SK-N-MC (cell line): Measurements from ENCODE around the gene GZMH.

Experiments used
- DNase-seq: peaks from one replicate; pipeline ENCODE4 v3.0.0-alpha.2; 2011; ENCODE audit warnings: low read depth, low spot score
- H3K27ac ChIP-seq: fragments of 200-600 bp; sonication (generic); 2 replicates; pipeline ENCODE4 v1.5.1; 2016; ENCODE audit warnings: mixed run types
- H3K36me3 ChIP-seq: fragments of 200-600 bp; sonication (generic); 2 replicates; pipeline ENCODE4 v1.6.1; 2017; ENCODE audit warnings: antibody characterized with exemption, low read length, mixed read lengths; ENCODE audit not compliant: insufficient read depth
- H3K4me3 ChIP-seq: fragments of 200-600 bp; sonication (generic); 2 replicates; pipeline ENCODE4 v1.5.1; 2016
- H3K9ac ChIP-seq: fragments of 200-600 bp; sonication (generic); 2 replicates; pipeline ENCODE4 v1.8.0; 2017; ENCODE audit warnings: mixed run types, mixed read lengths; ENCODE audit not compliant: insufficient read length
- H3K9me3 ChIP-seq: fragments of 200-600 bp; sonication (generic); 2 replicates; pipeline ENCODE4 v1.6.1; 2017; ENCODE audit warnings: low read depth, mild to moderate bottlenecking, antibody characterized with exemption, low read length, moderate library complexity, mixed read lengths
- EZH2 ChIP-seq: fragments of 200-600 bp; sonication (generic); IDR thresholded peaks from one replicate; pipeline ENCODE4 v1.6.1; 2017; ENCODE audit warnings: antibody characterized with exemption
- FOXP2 ChIP-seq: optimal IDR thresholded peaks from 2 replicates; pipeline ENCODE3; 2011; ENCODE audit warnings: mild to moderate bottlenecking, moderate library complexity; ENCODE audit not compliant: insufficient read depth; ENCODE audit errors: extremely low read length, control extremely low read depth
- POLR2AphosphoS5 ChIP-seq: IDR thresholded peaks from 2 replicates; pipeline ENCODE4 v1.6.1; 2012; ENCODE audit warnings: mild to moderate bottlenecking, low read depth, low read length, borderline replicate concordance

The GZMH gene

GRCh38 chr14:24631749-24632335 lies 22.4 kb upstream of the GZMH start:
- H3K9me3 ChIP-seq = no peaks in the 10 kb centered on the region
- H3K4me3 ChIP-seq = no peak overlapping the region
- DNase-seq = no peak
- no peak overlapping the region for H3K27ac ChIP-seq
- TF ChIP-seq EZH2 (no peak), FOXP2 (no peak), POLR2AphosphoS5 (no peak)
- no peak overlapping the region for H3K9ac ChIP-seq
- no peaks in the 10 kb centered on the region for H3K36me3 ChIP-seq

- no peak for TF ChIP-seq FOXP2
- no peak for TF ChIP-seq EZH2
- no peak for TF ChIP-seq POLR2AphosphoS5
- no peaks in the 10 kb centered on the region for H3K36me3 ChIP-seq
- no peak for DNase-seq
These were observed 21.5 kb upstream of the GZMH start for GRCh38 chr14:24630872-24631477.

DNA sequence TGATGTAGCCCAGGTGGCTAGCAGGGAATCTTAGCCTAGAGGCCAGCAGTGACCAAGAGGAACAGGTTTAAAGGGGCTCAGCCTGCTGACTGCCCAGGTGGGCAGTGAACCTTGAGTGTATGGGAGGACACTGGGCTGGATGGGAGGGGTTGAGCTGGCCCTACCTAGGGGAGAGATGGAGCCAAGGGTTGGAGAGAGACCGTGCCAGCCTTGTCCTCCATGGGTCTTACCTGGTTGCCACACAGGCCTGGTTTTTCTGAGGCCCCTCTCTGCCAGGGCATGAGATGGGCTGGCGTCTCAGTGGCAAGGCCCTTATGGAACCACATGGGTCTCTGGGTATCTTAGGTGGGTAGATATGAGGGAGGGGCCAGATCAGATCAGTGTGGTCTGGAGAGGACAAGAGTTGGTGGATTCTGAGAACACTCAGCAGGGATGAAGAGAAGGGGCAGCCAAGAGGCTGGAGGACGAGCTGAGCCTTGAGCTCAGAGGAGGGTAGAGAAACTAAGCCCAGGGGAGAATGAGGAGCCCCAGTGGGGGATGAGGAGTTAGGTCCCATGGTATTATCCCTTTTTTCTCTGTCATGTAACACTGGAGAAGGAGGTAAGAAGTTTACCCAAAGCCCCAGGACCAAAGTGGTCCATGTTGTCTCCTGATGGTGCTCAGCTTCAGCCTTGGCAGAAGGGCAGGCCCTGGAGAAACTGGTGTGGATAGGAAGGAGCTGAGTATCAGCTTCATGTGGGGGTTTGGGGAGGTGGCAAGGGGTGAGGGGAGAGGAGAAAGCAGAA lies 20.8 kb upstream of the GZMH start:
- H3K9ac ChIP-seq = no peak overlapping the region
- no peak for DNase-seq
- TF ChIP-seq EZH2 (no peak), POLR2AphosphoS5 (no peak), FOXP2 (no peak)
- no peaks in the 10 kb centered on the region for H3K9me3 ChIP-seq
- no peak overlapping the region for H3K27ac ChIP-seq
- H3K4me3 ChIP-seq = no peak overlapping the region
- H3K36me3 ChIP-seq = no peaks in the 10 kb centered on the region

More at GRCh38 chr14:24630872-24631477, 21.5 kb upstream of the GZMH start:
- Histone ChIP-seq H3K9me3 (no peaks in the 10 kb centered on the region), H3K4me3 (no peak overlapping the region), H3K9ac (no peak overlapping the region), H3K27ac (no peak overlapping the region)

DNA sequence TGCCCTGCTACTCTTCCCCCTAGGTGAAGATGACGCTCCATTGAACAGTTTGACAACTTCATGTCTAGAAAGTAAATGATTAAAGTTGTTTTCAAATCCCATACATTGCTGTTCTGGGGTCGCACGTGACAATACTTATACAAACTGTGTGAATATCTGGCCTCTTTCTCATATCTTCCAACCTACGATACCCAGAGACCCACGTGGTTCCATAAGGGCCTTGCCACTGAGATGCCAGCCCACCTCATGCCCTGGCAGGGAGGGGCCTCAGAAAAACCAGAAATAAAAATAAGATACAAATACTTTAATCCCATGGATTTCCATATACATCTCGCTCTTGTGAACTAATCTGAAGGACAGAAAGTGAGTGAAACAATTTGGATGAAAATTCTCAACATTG lies 20.0 kb upstream of the GZMH start:
- TF ChIP-seq EZH2 = no peak
- TF ChIP-seq FOXP2 = no peak
- TF ChIP-seq POLR2AphosphoS5 = no peak
- Histone ChIP-seq H3K27ac (no peak overlapping the region), H3K9me3 (no peaks in the 10 kb centered on the region), H3K9ac (no peak overlapping the region), H3K4me3 (no peak overlapping the region), H3K36me3 (no peaks in the 10 kb centered on the region)
- DNase-seq = no peak

GRCh38 chr14:24613747-24614146 lies 4.3 kb upstream of the GZMH start:
- no peak overlapping the region for H3K27ac ChIP-seq
- no peaks in the 10 kb centered on the region for H3K36me3 ChIP-seq
- no peak overlapping the region for H3K4me3 ChIP-seq
- no peak overlapping the region for H3K9ac ChIP-seq
- no peaks in the 10 kb centered on the region for H3K9me3 ChIP-seq
- DNase-seq = no peak
- no peak for TF ChIP-seq FOXP2
- TF ChIP-seq POLR2AphosphoS5 = no peak
- TF ChIP-seq EZH2 = no peak

DNA sequence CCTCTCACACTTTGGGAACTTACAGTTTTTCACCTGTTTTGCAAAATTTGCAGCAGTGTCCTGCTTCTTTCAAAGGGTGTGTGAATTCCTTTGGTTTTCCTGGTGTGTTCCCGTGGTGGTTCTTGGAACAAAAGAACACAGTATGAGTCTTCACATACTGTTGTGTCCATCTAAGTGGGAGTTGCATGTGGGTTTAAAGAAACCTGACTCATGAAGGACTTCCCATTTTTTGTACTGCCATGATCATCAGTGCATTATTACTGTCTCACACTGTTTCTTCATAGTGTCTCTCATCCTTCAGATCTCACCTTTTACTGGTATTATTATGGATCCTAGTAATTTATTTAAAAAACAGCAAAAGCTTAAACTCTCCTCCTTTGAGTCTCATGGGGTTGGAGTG lies 3.8 kb upstream of the GZMH start:
- H3K27ac ChIP-seq = no peak overlapping the region
- TF ChIP-seq POLR2AphosphoS5 = no peak
- no peak for TF ChIP-seq FOXP2
- no peak for TF ChIP-seq EZH2
- no peak overlapping the region for H3K4me3 ChIP-seq
- H3K9me3 ChIP-seq = no peaks in the 10 kb centered on the region
- H3K36me3 ChIP-seq = no peaks in the 10 kb centered on the region
- no peak for DNase-seq
- no peak overlapping the region for H3K9ac ChIP-seq

GRCh38 chr14:24612196-24612595 lies 2.7 kb upstream of the GZMH start:
- Histone ChIP-seq H3K9me3 (no peaks in the 10 kb centered on the region), H3K36me3 (no peaks in the 10 kb centered on the region), H3K27ac (no peak overlapping the region), H3K4me3 (no peak overlapping the region), H3K9ac (no peak overlapping the region)
- no peak for DNase-seq
- TF ChIP-seq EZH2 = no peak
- TF ChIP-seq POLR2AphosphoS5 = no peak
- no peak for TF ChIP-seq FOXP2

GRCh38 chr14:24607635-24608514 lies 1.6 kb downstream of the GZMH start:
- no peaks in the 10 kb centered on the region for H3K9me3 ChIP-seq
- TF ChIP-seq POLR2AphosphoS5 (no peak), FOXP2 (no peak), EZH2 (no peak)
- H3K27ac ChIP-seq = no peak overlapping the region
- H3K4me3 ChIP-seq = no peak overlapping the region
- no peak for DNase-seq
- no peak overlapping the region for H3K9ac ChIP-seq
- H3K36me3 ChIP-seq = no peaks in the 10 kb centered on the region
